Islet of Langerhans (tissue), 1 donor: ENCODE data around the gene RPLP1.

Experiments
- FAIRE-seq: peaks from one replicate; lab custom pipeline; 2011; peaks lifted over from hg19 to GRCh38; lab: Jason Lieb, UNC

Gene RPLP1

GRCh38 chr15:69452692-69453521 is at the start of gene RPLP1:
Gene RPLP1 (plus strand): TSS chr15:69452818. CDS start chr15:69452949, 131 bp downstream.
- no peak for FAIRE-seq

GRCh38 chr15:69403594-69403993 is 49.0 kb upstream of the RPLP1 start:
- FAIRE-seq: no peak

GRCh38 chr15:69405110-69405509 is 47.5 kb upstream of the RPLP1 start:
- no peak for FAIRE-seq

GRCh38 chr15:69407719-69408400 is 44.8 kb upstream of the RPLP1 start:
- no peak for FAIRE-seq

GRCh38 chr15:69408841-69409240 is 43.8 kb upstream of the RPLP1 start:
- FAIRE-seq: no peak

GRCh38 chr15:69410248-69410874 is 42.3 kb upstream of the RPLP1 start:
- no peak for FAIRE-seq

GRCh38 chr15:69412274-69412673 is 40.3 kb upstream of the RPLP1 start:
- FAIRE-seq: no peak

GRCh38 chr15:69412701-69413100 is 39.9 kb upstream of the RPLP1 start:
- no peak for FAIRE-seq

GRCh38 chr15:69413822-69414700 is 38.6 kb upstream of the RPLP1 start, which contains the start of gene KIF23:
Gene KIF23 (plus strand): TSS chr15:69414349. CDS start chr15:69414466, 117 bp downstream.
- no peak for FAIRE-seq

- FAIRE-seq: no peak
Measured at GRCh38 chr15:69414701-69415167, 37.9 kb upstream of the RPLP1 start.

- no peak for FAIRE-seq
Measured at GRCh38 chr15:69415381-69415780, 37.2 kb upstream of the RPLP1 start.

- FAIRE-seq: no peak
Measured at GRCh38 chr15:69417581-69417980, 35.0 kb upstream of the RPLP1 start.

GRCh38 chr15:69421498-69421897 is 31.1 kb upstream of the RPLP1 start:
- FAIRE-seq: no peak

- no peak for FAIRE-seq
Measured at GRCh38 chr15:69422336-69422895, 30.2 kb upstream of the RPLP1 start.

- no peak for FAIRE-seq
Measured at GRCh38 chr15:69424001-69424400, 28.6 kb upstream of the RPLP1 start.

- no peak for FAIRE-seq
Measured at GRCh38 chr15:69424748-69425413, 27.7 kb upstream of the RPLP1 start.

GRCh38 chr15:69433831-69434230 is 18.8 kb upstream of the RPLP1 start:
- FAIRE-seq: no peak

GRCh38 chr15:69434238-69434637 is 18.4 kb upstream of the RPLP1 start:
- no peak for FAIRE-seq

- no peak for FAIRE-seq
Measured at GRCh38 chr15:69434679-69435078, 17.9 kb upstream of the RPLP1 start.

- FAIRE-seq: no peak
Measured at GRCh38 chr15:69435985-69436384, 16.6 kb upstream of the RPLP1 start.

GRCh38 chr15:69436951-69437350 is 15.7 kb upstream of the RPLP1 start:
- FAIRE-seq: no peak
